Esophagus muscularis mucosa (tissue), 3 donors: ENCODE data around the gene IPO4.

Experiments used
- POLR2A ChIP-seq: fragments of 450-650 bp; IDR thresholded peaks from one replicate; pipeline ENCODE4 v1.6.1; 2017; ENCODE audit warnings: antibody characterized with exemption, moderate library complexity, mild to moderate bottlenecking, low read depth
- TF ChIP-seq, protein P1 (sequence below), 3 experiments: fragments of 200-600 bp in 2 of 3; fragments of 450-650 bp in 1 of 3; sonication (generic) in 2 of 3; IDR thresholded peaks; one replicate each; pipeline ENCODE4 v1.5.1; 2017 to 2019; ENCODE audit warnings: antibody characterized with exemption in 3 of 3, mild to moderate bottlenecking in 2 of 3, moderate library complexity in 1 of 3

DNA sequence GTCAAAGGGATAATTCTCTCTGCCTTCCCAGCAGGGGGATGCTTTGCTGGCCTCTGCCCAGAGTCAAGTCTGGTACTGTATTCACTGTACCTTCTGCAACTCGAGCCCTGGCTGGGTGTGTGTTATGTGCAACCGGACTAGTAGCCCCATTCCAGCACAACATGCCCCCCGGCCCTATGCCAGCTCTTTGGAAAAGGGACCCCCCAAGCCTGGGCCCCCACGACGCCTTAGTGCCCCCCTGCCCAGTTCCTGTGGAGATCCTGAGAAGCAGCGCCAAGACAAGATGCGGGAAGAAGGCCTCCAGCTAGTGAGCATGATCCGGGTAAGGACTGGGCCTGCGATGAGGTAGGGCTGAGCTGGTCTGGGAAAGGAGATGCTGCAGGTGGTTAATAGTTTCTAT, 38.0 kb downstream of the IPO4 start:
- TF ChIP-seq, protein P1, sequence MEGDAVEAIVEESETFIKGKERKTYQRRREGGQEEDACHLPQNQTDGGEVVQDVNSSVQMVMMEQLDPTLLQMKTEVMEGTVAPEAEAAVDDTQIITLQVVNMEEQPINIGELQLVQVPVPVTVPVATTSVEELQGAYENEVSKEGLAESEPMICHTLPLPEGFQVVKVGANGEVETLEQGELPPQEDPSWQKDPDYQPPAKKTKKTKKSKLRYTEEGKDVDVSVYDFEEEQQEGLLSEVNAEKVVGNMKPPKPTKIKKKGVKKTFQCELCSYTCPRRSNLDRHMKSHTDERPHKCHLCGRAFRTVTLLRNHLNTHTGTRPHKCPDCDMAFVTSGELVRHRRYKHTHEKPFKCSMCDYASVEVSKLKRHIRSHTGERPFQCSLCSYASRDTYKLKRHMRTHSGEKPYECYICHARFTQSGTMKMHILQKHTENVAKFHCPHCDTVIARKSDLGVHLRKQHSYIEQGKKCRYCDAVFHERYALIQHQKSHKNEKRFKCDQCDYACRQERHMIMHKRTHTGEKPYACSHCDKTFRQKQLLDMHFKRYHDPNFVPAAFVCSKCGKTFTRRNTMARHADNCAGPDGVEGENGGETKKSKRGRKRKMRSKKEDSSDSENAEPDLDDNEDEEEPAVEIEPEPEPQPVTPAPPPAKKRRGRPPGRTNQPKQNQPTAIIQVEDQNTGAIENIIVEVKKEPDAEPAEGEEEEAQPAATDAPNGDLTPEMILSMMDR (IDR thresholded peaks at IDR 0.05): no peak
- TF ChIP-seq POLR2A: no peak
